K562 treated with DMSO at 1 percent for 24 hours (cell line): Measurements from ENCODE around the gene CLSTN3. TPM values are rescaled to one million over a fixed set of nuclear protein-coding genes. Genes with fewer than 3 reads are reported as not detected.

Experiments used
- total RNA-seq: library from RNA; unstranded; fragments of 300-600 nt; gene quantifications from 2 replicates; pipeline ENCODE4 v1.2.3, GENCODE V29; 2022; ENCODE audit warnings: low read depth; ENCODE audit not compliant: insufficient read depth

Gene CLSTN3
- total RNA-seq, result 19.2 and 26.5 TPM in 2 replicates

DNA sequence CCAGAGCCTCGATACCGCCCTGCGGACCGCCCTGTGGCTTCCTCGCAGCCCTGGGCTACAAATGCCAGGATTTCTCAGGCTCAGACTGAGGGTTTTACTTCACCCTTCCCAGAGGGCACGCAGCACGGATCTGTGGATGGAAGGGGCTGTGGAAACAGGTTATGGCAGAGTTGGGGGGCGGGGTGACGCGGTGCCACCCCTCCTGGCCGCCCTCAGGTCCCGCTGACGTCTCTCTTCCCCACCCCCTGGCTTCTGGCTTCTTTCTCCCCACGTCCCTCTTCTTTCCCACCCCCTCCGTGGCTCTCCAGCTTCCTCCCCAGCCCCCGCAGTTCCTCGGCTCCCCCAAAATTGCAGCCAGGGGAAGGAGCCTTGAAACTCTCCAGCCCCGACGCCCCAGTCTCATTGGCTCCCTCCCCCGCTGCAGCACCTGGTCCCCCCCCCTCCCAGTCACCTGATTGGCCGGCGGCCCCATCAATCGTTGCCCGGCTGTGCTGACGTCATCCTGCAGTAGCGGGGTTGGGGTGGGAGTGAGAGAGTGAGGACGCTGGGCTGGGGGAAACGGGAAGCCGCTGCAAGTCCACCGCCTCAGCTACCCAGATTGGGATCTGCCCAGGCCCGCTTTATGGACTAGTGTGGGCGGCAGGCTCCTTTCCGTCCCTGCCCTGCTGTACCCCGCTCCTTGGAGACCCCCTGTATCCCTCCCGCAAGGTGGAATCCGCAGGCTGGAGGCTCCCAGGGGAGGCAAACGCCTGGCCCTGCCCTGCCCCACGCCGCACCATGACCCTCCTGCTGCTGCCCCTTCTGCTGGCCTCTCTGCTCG lies at the start of gene CLSTN3:
Gene CLSTN3, plus strand, starts transcription at position 500 of the 820 bp plus-strand sequence. Its CDS starts 278 bp downstream, at position 778.

DNA sequence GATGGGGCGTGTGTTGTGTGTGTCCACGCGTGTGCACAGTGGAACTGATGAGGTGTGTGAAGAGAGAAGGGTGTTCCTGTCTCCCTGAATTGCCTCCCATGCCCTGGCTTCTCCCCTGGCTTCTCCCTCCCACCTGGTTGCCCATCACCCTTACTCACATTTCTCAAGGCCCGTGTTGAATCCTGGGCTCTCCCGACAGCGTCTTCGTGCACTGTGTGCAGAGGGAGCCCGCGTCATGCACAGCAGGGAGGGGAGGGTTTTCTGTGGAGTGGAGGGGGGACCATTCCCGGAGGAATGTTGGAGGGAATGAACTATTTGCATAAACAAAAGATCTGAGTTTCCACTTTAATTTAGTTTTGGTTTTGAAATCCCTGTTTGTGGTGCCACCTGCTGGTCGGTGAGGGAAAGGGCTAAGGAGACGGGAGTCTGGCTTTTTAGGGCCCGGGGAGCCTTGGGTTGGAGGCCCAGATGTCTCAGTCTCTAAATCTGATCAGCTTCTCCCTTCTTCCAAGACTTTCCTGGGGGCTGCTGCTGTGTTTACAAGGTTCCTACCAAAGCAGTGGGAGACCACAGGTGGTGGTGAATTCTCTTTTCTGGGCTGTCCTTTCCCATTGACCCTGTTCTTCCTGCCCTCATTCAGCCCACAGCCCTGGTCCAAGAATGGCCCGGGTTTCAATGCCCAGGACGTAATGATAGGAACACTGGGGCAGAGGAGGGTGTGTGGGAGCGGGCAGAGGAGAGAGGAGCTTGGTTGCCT lies 37.8 kb upstream of the CLSTN3 start, which contains the start of gene C1R:
Gene C1R, minus strand, starts transcription at position 217 of the 757 bp plus-strand sequence. Its CDS starts 57 bp downstream, at position 160.

DNA sequence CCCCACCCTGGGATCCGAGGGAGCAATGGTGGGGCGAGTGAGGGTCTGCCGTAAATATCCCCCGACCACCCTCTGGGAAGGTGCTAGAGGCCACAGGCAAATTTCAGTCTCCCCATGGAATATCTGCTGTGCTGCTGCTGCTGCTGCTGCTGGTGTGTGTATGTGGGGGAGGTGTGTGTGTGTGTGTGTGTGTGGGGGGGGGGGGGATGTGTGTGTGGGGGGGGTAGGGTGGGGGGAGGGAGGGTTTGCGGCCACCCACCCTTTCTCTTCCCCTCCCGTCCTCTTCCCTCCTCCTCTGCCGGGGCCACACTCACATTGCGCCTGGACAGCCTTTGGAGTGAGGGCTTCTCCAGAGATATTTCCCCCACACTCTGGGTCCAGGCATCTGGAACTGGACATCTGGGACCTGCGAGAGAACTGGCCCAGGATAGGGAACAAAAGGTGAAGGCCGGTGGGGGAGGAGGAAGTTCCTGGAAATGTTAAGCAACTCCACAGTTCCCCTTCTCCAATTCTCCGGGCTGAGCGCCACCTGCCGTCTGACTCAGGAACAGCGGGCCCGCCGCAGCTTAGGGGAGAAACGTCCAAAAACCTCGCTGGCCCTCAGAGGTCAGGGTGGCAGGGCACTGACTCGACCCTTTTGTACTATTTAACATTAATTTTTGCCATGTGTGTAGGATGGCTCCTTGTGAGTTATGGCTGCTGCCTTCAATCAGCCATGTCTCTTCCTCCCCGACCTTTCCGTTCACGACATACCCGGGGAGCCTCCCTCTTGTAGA lies 21.2 kb upstream of the CLSTN3 start, which contains the start of gene C1RL:
Gene C1RL, minus strand, starts transcription at position 419 of the 776 bp plus-strand sequence. Its CDS starts 34 bp downstream, at position 385.

DNA sequence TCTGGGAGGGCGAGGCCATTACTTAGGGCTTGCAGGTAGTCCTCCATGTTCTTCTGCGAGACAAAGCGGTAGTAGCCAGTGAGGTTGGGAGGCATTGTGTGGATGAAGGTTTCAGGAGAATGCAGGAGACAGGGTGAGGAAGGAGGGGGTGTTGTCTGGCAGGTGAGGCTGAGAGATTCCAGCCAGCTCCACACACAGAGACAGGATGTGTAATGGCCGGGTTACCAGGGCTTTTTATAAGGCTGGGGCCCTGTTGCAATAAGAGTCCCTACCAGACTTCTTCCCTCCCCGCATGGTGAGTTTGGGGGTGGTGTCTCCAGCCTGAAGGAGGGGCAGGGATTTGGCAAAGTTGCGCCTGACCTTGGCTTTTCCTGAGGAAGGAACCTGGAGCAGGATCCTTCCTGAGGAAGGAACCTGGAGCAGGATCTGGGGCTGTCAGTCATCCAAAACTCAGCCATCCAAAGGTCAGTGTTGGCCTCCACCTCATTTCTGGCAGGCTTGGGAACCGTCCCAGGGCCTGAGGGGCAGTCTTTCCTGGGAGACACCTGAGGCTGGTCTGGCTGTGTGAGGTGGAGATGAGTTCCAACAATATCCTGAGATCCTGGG lies 1.4 kb upstream of the CLSTN3 start, which contains the start of gene RBP5:
Gene RBP5, minus strand, starts transcription at position 209 of the 606 bp plus-strand sequence. Its CDS starts 114 bp downstream, at position 95.

DNA sequence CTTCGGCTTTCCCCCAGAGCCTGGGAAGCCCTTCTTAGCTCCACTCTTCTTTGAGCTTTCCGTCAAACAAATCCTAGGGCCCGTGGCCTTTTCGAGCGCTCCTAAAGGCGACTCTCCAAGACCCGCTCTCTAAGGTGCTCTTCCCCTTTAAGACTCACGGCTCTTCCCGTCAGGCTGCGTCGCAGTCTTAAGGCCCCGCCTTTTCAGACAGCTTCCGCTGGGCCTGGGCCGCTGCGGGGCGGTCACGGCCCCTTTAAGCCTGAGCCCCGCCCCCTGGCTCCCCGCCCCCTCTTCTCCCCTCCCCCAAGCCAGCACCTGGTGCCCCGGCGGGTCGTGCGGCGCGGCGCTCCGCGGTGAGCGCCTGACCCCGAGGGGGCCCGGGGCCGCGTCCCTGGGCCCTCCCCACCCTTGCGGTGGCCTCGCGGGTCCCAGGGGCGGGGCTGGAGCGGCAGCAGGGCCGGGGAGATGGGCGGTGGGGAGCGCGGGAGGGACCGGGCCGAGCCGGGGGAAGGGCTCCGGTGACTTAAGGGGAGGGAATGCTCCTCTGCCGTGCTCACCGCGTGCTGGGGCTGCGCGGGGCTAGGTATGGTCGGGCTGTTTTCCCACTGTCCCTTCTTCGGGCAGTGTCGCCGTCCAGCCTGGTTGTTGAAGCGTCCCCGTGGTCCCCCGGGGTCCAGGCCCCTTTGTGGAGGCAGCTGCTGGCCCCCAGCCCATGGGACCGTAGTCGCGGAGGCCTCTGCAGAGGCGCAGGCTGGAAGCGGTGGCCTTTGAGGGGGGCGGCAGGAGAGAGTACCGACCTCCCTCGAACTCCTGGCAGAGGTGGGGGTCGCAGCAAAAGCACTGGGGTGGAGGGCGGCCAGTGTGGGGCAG lies 59.5 kb downstream of the CLSTN3 start, which contains the start of gene PEX5:
Gene PEX5, plus strand, starts transcription at position 289 of the 870 bp plus-strand sequence. CDS start 692 bp downstream, outside the sequence.

Other genes with a start within 250 kb of the CLSTN3 start
- gene LRRC23, start 225.5 kb upstream of the CLSTN3 start, total RNA-seq, result 7.1 and 9.8 TPM in 2 replicates
- gene ENO2, start 215.8 kb upstream of the CLSTN3 start, total RNA-seq, result 36.4 and 37.6 TPM in 2 replicates
- gene ATN1, start 202.4 kb upstream of the CLSTN3 start, total RNA-seq, result 46.0 and 52.1 TPM in 2 replicates
- gene RNU7-1, start 186.6 kb upstream of the CLSTN3 start, total RNA-seq, result not detected in 2 replicates
- gene C12orf57, start 186.3 kb upstream of the CLSTN3 start, total RNA-seq, result 433 and 493 TPM in 2 replicates
- gene PTPN6, start 179.0 kb upstream of the CLSTN3 start, total RNA-seq, result 14.6 and 18.9 TPM in 2 replicates
- gene PHB2, start 159.7 kb upstream of the CLSTN3 start, total RNA-seq, result 260 and 269 TPM in 2 replicates
- 17.6 and 18.3 TPM in 2 replicates for gene EMG1, start 159.5 kb upstream of the CLSTN3 start, total RNA-seq
- 26.2 and 26.8 TPM in 2 replicates for gene LPCAT3, start 111.9 kb upstream of the CLSTN3 start, total RNA-seq
- gene C1S, start 69.7 kb upstream of the CLSTN3 start, total RNA-seq, result 1.6 and 2.9 TPM in 2 replicates
- gene C1R, start 37.9 kb upstream of the CLSTN3 start, total RNA-seq, result 2.5 and 3.7 TPM in 2 replicates
- gene C1RL, start 21.2 kb upstream of the CLSTN3 start, total RNA-seq, result 17.1 and 24.0 TPM in 2 replicates
- 4.4 and 5.5 TPM in 2 replicates for gene RBP5, start 1.5 kb upstream of the CLSTN3 start, total RNA-seq
- gene PEX5, start 59.3 kb downstream of the CLSTN3 start, total RNA-seq, result 21.2 and 22.0 TPM in 2 replicates
- gene ACSM4, start 173.7 kb downstream of the CLSTN3 start, total RNA-seq, result not detected in 2 replicates